HEK293T (cell line): ENCODE results near the gene KCNMA1.

Experiments used
- FOXK2 ChIP-seq: fragments of 450-650 bp; IDR thresholded peaks from 2 replicates; pipeline ENCODE4 v1.6.1; 2016; ENCODE audit warnings: mild to moderate bottlenecking
- FOXM1 ChIP-seq: fragments of 450-650 bp; IDR thresholded peaks from 2 replicates; pipeline ENCODE4 v1.6.1; 2017; ENCODE audit warnings: mild to moderate bottlenecking, borderline replicate concordance
- HDGF ChIP-seq: fragments of 450-650 bp; IDR thresholded peaks from 2 replicates; pipeline ENCODE4 v1.6.1; 2017; ENCODE audit warnings: antibody characterized with exemption, borderline replicate concordance
- SP1 ChIP-seq: fragments of 450-650 bp; IDR thresholded peaks from 2 replicates; pipeline ENCODE4 v1.6.1; 2017
- SUZ12 ChIP-seq: fragments of 450-650 bp; IDR thresholded peaks from 2 replicates; pipeline ENCODE4 v1.6.1; 2016; ENCODE audit warnings: mild to moderate bottlenecking
- ZNF384 ChIP-seq: fragments of 450-650 bp; IDR thresholded peaks from 2 replicates; pipeline ENCODE4 v1.6.1; 2016

DNA sequence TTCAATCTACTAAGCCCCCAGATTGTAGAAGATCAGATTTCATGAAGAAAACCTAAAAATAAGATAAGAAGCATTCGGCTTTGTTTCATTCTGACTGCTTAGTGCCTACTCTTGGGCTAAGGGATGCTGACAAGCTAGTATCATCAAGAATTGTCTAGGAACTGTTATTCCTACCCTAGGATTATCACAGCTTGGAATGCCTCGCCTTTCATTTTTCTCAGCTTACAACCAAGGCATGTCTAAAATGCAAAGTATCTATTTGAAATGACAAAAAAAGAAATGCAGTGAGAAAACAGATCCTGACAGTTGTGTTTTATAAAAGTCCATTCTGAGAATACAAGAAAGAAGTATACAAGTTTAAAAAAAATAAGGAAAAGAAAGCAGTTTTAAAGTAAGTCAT lies 441.0 kb downstream of the KCNMA1 start:
- TF ChIP-seq SP1: no peak
- TF ChIP-seq FOXM1: no peak
- TF ChIP-seq SUZ12: no peak
- TF ChIP-seq FOXK2: no peak
- TF ChIP-seq ZNF384: no peak
- TF ChIP-seq HDGF: no peak
